Measurements from ENCODE around the gene CDH15.

Gene CDH15

GRCh38 chr16:89217138-89217387, 45.5 kb downstream of the CDH15 start:
- Histone ChIP-seq H3K27ac (ENCODE audit: low read depth, low read length) (peak overlapping the region; percentile 64), H3K9me2 (replicated peaks; ENCODE audit: control insufficient read depth, low read length) (no peaks in the 10 kb centered on the region), H3K27me3 (ENCODE audit: control insufficient read depth, low read length) (no peaks in the 10 kb centered on the region), H3F3A (ENCODE audit: control insufficient read depth, insufficient read depth) (peaks cover 11% of the 10 kb centered on the region), H3K9me3 (ENCODE audit: control insufficient read depth, insufficient read depth, low read length) (no peaks in the 10 kb centered on the region), H3K4me1 (ENCODE audit: control insufficient read depth, low read length) (peaks cover 9% of the 10 kb centered on the region), H3K4me3 (ENCODE audit: low read length) (peak overlapping the region; percentile 92), H3K4me2 (ENCODE audit: low read length) (peak overlapping the region; percentile 95), H3K79me2 (ENCODE audit: control insufficient read depth, low read length) (peaks cover 6% of the 10 kb centered on the region), H4K20me1 (ENCODE audit: control insufficient read depth, insufficient read depth, low read depth, low read length) (no peaks in the 10 kb centered on the region), H3K36me3 (ENCODE audit: control insufficient read depth, low read length) (no peaks in the 10 kb centered on the region; the same call in 1 of the 2 replicates)
- TF ChIP-seq, protein P1, sequence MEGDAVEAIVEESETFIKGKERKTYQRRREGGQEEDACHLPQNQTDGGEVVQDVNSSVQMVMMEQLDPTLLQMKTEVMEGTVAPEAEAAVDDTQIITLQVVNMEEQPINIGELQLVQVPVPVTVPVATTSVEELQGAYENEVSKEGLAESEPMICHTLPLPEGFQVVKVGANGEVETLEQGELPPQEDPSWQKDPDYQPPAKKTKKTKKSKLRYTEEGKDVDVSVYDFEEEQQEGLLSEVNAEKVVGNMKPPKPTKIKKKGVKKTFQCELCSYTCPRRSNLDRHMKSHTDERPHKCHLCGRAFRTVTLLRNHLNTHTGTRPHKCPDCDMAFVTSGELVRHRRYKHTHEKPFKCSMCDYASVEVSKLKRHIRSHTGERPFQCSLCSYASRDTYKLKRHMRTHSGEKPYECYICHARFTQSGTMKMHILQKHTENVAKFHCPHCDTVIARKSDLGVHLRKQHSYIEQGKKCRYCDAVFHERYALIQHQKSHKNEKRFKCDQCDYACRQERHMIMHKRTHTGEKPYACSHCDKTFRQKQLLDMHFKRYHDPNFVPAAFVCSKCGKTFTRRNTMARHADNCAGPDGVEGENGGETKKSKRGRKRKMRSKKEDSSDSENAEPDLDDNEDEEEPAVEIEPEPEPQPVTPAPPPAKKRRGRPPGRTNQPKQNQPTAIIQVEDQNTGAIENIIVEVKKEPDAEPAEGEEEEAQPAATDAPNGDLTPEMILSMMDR (IDR thresholded peaks at IDR 0.05; ENCODE audit: low read depth, low read length, poor library complexity, severe bottlenecking), result no peak
- no peak for TF ChIP-seq EZH2phosphoT487 (IDR thresholded peaks at IDR 0.05; ENCODE audit: borderline replicate concordance, low read length)

DNA sequence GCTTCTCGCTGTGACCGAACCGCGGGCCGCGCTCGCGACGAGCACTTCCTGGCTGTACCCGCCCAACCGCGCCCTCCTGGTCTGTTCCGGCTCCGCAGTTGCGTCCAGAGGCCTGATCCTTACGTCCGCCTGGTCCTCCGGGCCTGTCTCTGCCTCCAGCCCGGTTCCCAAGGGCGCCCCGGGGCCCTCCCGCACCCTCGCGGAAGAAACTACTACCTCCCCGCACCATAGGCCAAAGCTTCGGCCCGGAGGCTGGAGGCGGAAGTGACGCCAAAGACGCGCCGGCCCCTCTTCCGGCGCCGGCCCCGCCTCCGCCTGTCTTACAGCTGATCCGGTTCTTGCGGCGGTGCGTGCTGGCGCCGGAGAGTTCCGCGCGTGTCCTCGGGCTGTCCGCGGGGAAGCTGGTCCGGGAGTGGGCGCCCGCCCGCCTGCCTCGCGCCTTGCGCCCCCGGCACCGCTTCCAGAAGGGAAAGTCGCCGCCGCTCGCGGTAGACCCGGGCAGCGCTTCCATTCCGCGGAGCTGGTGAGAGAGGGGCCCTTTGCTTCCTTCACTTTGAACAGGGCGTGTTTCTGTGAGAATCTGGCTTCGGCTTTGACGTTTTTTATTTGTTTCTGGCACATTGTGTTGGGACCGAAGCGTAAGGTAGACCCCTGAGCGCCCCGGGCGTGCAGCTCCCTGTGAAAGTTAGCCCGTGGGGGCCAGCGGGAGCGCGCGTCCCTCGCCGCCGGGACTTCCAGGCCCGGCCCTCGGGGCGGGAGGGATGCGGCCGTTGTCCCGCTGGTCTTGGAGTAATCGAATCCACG, 46.0 kb downstream of the CDH15 start, which contains the start of gene ZNF778:
Gene ZNF778, plus strand, starts transcription at position 316 of the 804 bp plus-strand sequence. CDS start 3,425 bp downstream, outside the sequence.
- no peaks in the 10 kb centered on the region; the same call in 1 of the 2 replicates for H3K36me3 ChIP-seq (ENCODE audit: control insufficient read depth, low read length)
- H3K9me3 ChIP-seq (ENCODE audit: control insufficient read depth, insufficient read depth, low read length), result no peaks in the 10 kb centered on the region
- peak within 1 kb of the TSS; percentile 95 for H3K4me2 ChIP-seq (ENCODE audit: low read length)
- H3K4me1 ChIP-seq (ENCODE audit: control insufficient read depth, low read length), result peaks cover 9% of the 10 kb centered on the region
- H3K27me3 ChIP-seq (ENCODE audit: control insufficient read depth, low read length), result no peaks in the 10 kb centered on the region
- H3K9me2 ChIP-seq (replicated peaks; ENCODE audit: control insufficient read depth, low read length), result no peaks in the 10 kb centered on the region
- peak within 1 kb of the TSS; percentile 64 for H3K27ac ChIP-seq (ENCODE audit: low read depth, low read length)
- H3K79me2 ChIP-seq (ENCODE audit: control insufficient read depth, low read length), result peaks cover 6% of the 10 kb centered on the region
- H4K20me1 ChIP-seq (ENCODE audit: control insufficient read depth, insufficient read depth, low read depth, low read length), result no peaks in the 10 kb centered on the region
- peak within 1 kb of the TSS; percentile 92 for H3K4me3 ChIP-seq (ENCODE audit: low read length)
- peaks cover 11% of the 10 kb centered on the region for H3F3A ChIP-seq (ENCODE audit: control insufficient read depth, insufficient read depth)
- TF ChIP-seq, protein P1 (IDR thresholded peaks at IDR 0.05; ENCODE audit: low read depth, low read length, poor library complexity, severe bottlenecking), result no peak
- no peak for TF ChIP-seq EZH2phosphoT487 (IDR thresholded peaks at IDR 0.05; ENCODE audit: borderline replicate concordance, low read length)

- Histone ChIP-seq H3K27me3 (ENCODE audit: control insufficient read depth, low read length) (no peaks in the 10 kb centered on the region), H3K79me2 (ENCODE audit: control insufficient read depth, low read length) (peaks cover 6% of the 10 kb centered on the region), H3K9me2 (replicated peaks; ENCODE audit: control insufficient read depth, low read length) (no peaks in the 10 kb centered on the region), H3K36me3 (ENCODE audit: control insufficient read depth, low read length) (peaks cover 7% of the 10 kb centered on the region; the same call in 1 of the 2 replicates), H3F3A (ENCODE audit: control insufficient read depth, insufficient read depth) (peaks cover 11% of the 10 kb centered on the region), H3K4me1 (ENCODE audit: control insufficient read depth, low read length) (peaks cover 9% of the 10 kb centered on the region), H3K4me3 (ENCODE audit: low read length) (no peak overlapping the region), H3K9me3 (ENCODE audit: control insufficient read depth, insufficient read depth, low read length) (no peaks in the 10 kb centered on the region), H4K20me1 (ENCODE audit: control insufficient read depth, insufficient read depth, low read depth, low read length) (no peaks in the 10 kb centered on the region), H3K27ac (ENCODE audit: low read depth, low read length) (no peak overlapping the region), H3K4me2 (ENCODE audit: low read length) (no peak overlapping the region)
- TF ChIP-seq EZH2phosphoT487 (IDR thresholded peaks at IDR 0.05; ENCODE audit: borderline replicate concordance, low read length), result no peak
- TF ChIP-seq, protein P1 (IDR thresholded peaks at IDR 0.05; ENCODE audit: low read depth, low read length, poor library complexity, severe bottlenecking), result no peak
Measured at GRCh38 chr16:89219365-89219764, 47.8 kb downstream of the CDH15 start.
